ENCODE data around the gene ZNF277.

GRCh38 chr7:112233048-112233697, 26.7 kb downstream of the ZNF277 start:
- TF ChIP-seq CTCF (IDR thresholded peaks at IDR 0.05; ENCODE audit: low read depth, low read length, poor library complexity, severe bottlenecking) = no peak
- TF ChIP-seq EZH2phosphoT487 (IDR thresholded peaks at IDR 0.05; ENCODE audit: borderline replicate concordance, low read length) = no peak

Data from DOHH2 (cell line).